DMS79 (cell line): Measurements from ENCODE around the gene TFAP2A.

Source experiments
- DNase-seq: peaks from one replicate; lab custom pipeline; 2025; lab: John Stamatoyannopoulos, UW

Gene TFAP2A

DNA sequence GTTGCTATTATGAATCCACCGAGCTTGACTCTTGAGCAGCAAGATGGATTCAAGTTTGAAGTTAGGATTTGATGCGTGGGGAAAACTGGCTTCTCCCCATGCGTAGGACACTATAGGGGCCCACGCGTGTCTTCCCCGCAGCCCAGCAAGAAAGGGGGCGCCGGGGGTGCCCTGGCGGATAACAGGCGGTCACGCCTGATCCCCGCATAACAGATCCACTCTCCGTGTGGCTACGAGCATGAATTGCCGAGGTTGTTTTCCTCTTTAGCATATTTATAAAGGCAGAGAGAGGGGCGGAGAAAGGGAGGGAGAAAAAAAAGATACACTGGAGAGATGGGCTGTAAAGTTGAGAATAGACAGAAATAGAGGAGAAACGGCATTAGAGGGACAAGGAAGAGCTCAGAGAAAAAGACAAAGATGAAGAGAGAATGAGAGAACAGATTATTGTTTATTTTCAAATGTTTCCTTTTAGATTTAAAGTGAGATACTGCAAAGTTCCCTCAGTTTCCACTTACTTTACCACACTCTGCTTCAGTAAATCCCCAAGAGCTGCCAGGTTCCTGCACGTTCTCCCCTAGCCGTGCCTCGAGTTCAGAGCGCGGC lies 32.0 kb downstream of the TFAP2A start:
- no peak for DNase-seq

DNA sequence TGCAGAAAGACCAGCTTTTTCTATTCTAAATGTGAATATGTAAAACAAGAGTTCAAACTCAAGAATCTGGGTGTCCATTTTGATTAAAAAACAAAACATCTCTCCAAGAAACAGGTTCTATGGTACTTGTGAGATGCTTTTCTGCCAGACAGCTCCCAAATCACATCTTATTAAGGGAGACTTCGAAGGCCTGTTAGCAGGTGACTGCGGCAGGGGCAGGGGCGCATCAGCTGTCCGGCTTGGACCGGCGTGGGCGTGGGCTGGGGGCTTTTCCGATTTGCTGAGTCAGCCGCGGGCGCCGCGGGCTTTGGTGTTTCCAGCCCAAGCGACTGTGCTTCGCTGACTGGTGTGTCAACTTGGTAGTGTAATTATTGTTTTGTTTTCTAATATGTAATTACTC lies 32.6 kb downstream of the TFAP2A start:
- DNase-seq: no peak

DNA sequence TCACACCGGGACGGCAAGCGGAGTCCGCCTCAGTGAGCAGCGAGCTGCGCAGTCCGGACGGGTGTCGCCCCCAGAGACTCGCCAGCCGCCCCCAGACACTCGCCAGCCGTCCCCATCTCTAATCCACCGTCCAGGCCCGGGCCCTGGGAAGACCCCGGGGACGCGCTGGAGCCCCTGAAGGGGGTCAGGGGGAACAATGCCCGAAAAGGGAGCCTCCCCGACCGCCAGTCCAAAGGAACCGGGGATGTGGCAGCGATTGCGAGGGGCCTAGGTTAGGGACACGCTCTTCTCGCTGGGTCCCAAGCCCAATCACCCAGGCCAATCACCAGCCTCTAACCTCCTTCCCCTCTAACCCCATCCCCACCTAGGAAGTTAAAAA lies 33.1 kb downstream of the TFAP2A start:
- no peak for DNase-seq

DNA sequence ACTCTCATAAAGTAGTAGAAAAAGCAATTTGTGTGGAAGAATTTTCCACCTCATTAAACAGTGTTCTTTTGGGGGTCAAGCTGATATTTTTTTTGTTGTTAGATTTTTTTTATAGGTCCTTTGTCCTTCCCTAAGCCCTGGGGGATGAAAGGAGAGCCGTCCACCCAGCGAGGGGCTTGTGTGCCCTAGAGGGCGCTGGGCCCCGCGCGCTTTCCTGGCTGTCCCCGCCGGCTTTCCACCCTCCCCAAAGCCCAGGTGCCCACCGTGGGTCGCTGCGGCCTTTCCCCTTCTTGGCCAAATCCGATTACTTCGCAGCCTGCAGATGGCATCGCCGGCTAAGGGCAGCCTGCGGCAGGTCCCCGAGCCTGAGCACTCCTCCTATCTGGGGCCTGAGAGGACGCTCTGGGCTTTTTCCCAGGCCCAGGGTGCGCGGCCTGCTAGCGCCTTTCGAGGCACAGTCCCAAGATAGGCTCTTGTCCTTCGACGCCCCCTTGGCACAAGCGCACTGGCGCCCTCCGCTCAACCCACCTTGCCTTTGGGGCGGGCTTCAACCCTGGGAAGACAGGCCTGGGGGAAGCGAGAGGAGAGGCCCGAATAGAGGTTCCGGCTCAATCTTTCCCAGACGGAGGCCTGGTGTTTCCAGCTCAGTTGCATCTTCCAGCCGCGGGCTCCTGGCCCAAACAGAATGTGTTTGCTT lies 33.6 kb downstream of the TFAP2A start:
- DNase-seq: no peak

DNA sequence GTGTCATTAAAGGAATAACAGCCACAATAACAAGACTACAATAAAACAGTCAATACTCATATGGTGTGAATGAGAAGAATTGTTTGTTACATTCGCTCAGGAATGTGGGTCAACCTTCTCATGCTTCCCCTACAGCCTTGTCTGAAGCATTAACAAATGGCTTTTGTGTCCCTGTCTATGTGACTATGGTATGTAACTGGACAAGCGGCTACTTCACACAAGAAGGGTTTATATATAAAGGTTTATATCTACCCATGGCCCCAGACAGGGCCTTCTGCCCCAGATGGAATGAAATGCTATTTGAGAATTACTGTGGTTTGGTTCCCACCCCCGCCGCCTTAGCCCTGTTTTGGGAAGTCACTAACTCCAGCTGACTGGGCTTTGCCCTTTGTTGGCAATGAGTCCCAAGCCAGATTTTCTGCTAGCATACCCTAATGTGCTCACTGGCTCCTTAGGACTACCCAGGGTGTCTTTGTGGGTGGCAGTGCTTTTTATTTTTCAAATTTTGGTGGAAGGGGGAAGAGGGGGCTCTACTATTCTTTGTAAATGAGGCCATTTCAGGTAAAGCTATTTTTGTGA lies 39.4 kb downstream of the TFAP2A start:
- DNase-seq: no peak

DNA sequence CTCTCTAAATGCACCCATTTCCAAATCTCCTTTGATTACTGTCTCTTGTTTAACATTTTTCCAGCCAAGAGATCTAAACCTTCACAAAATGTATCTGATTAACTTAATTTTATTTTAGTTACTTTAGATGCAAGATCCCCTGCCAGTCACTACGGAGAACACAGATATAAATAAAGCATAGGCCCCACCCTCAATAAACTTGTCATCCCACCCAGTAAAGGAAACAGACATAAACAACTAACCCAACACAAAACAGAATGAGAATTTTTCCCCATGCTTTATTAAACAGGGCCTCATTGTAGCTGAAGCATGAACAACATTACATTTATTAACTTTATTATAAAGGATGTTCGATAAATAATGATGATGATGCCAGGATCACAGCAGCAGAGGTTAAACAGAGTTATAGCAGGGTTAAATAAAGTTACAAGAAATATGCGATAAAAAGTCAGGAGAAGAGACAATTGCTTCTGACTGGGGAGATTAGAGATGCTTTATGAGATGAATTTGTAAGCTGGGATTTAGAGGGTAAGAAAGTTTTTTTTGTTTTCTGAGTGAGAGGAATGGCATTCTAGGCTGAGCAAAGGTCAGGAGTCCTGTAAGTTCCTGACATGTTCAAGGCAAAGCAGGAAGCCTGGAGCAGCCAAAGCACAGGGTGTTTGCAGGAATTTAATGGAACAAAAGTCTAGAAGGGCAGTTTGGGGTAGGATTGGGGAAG lies 41.1 kb downstream of the TFAP2A start:
- DNase-seq: no peak

DNA sequence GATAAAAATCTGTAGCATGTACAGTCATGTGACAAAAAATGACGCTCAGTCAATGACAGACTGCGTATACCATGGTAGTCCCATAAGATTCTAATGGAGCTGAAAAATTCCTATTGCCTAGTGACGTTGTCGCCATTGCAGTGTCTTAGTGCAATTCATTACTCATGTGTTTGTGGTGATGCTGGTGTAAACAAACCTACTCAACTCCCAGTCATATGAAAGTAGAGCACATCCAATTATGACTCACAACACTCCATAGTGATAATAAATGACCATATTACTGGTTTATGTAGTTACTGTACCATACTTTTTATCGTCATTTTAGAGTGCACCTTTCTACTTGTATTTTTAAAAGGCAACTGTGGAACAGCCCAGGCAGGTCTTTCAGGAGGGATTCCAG lies 45.0 kb downstream of the TFAP2A start:
- no peak for DNase-seq

DNA sequence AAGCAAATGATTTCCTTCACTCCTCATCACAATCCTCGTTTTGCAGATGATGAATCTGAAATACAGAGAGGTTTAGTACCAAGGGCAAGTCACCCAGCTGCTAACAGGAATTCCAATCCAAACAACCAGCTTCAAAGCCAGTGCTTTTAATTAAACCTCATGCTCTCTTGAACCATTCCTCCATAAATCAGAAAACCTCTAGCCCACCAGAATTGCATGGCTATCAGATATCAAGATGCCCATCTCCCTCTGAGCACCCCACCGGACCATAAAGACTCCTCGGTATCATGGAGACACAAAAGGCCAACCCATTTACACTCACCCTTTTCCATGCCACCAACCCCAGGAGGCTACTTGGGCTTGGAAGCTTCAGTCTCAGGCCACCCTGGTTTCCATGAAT lies 46.0 kb downstream of the TFAP2A start:
- DNase-seq: no peak

DNA sequence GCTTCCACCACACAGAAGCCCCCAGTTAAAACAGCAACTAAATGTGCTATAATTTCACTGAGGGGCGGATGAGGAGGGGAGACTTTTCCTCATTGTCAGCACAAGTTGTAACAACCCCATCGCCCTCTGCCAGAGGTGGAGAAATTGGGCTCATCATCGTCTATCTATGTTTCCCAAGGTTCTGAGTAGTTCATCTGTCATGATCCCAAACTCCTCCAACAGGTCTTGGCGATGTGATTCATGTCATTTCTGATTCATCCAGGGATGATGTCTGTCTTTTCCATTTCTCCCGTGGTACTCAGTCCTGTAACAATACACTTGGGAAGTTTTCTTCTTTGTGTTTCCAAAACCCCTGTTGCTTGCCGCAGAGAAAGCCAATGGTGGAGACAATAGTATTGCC lies 51.0 kb downstream of the TFAP2A start:
- no peak for DNase-seq

DNA sequence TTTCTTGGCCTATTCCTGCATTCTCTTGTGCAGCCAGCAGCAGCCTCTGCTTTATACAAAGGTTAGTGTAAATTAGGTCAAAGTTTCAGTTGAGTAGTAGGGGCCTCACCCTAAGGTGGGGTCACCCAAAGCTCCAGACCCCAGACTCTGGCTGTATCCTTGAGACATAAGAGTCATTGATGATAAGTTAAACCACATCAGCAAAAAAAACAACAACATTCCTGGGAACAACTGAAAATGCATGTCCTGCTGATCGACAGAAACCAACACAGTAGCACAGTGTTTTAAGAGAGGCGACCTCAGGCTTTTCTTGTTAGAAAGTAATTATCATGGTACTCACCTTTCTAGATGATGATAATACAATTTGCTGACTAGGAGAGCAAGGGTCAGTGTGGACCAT lies 52.6 kb downstream of the TFAP2A start:
- DNase-seq: no peak

DNA sequence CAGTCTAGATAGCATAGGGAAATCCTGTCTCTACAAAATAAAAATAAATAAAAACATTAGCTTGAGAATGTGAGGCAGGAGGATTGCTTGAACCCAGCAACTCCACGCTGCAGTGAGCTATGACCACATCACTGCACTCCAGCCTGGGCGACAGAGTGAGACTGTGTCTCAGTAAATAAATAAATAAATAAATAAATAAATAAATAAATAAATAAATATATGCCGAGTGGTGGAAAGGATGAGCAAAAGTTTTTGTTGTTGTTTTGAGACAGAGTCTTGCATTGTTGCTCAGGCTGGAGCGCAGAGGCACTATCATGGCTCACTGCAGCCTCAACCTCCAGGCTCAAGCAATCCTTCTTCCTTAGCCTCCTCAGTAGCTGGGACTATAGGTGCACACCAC lies 53.4 kb downstream of the TFAP2A start:
- DNase-seq: no peak

DNA sequence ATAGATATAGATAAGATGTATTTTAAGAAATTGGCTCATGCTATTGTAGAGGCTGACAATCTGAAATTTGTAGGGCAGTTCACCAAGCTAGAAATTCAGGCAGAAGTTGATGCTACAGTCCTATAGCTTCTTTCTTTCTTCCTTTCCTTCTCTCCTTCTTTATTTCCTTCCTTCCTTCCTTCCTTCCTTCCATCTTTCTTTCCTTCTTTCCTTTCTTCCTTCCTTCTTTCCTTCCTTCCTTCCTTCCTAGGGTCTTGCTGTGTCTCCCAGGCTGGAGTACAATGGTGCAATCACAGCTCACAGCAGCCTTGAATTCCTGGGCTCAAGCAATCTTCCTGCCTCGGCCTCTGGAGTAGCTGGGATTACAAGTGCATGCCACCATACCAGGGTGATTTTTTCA lies 55.3 kb downstream of the TFAP2A start:
- no peak for DNase-seq

DNA sequence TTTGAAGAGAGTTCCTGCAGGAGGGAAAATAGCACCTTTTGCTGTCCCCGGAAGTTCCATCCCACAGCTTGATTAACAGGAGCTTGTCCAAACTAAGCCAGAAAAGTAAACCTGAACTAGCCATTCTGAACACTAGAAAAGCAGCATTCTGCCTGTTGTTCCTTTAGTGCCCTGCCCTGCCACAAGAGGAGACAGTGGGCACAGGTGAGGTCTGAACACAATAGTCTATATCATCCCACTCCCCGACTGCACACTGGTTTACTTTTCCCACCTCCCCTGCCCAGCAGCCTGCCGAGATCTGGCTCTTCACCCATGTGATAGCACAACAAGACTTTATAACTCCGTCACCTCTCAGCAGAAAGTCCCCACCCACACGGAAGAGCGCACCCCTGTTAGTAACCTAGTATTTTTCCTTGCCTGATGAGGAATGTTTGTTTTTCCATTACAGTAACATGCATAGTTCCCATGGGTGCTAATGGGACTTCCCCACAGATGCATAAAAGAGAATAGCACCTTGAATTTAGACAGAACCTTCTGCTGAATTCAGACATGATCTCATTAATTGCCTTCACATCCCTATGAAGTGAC lies 59.7 kb downstream of the TFAP2A start:
- no peak for DNase-seq

DNA sequence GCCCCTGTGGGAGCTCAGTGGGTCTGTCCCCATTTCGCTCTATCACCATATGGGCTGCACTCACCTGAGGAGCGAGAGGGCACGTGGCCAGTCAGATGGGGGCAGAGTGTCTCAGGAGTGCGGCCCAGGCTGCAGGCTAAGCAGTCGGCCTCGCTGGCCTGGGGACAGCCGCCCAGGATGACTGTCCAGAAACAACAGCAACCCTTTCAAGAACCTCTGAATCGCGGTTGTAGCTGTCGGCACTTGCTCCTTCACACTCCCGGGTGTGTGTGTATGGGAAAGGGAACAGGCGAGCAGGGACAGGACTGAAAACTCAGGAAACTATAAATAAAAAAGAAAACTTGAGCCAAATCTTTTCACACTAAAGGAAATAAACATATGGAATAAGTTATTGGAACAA lies 63.1 kb downstream of the TFAP2A start:
- DNase-seq: no peak

DNA sequence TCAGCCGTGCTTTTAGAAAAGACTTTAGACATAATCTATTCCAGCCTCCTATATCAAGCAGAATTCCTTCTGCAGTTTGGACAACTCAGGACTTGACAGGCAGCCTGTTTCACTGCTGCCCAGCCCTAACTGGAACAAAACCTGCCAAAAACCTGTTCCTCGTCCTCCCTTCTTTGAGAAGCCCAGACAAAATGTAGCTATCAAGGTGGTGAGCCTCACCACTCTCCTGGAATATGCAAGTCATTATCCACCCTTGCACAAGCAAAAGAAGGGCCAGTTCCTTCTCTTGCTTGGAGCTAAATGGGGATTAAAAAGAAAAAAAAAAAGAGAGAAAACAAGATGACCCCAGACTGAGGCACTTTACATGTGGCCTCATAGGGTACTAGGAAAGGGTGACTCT lies 64.2 kb downstream of the TFAP2A start:
- no peak for DNase-seq

DNA sequence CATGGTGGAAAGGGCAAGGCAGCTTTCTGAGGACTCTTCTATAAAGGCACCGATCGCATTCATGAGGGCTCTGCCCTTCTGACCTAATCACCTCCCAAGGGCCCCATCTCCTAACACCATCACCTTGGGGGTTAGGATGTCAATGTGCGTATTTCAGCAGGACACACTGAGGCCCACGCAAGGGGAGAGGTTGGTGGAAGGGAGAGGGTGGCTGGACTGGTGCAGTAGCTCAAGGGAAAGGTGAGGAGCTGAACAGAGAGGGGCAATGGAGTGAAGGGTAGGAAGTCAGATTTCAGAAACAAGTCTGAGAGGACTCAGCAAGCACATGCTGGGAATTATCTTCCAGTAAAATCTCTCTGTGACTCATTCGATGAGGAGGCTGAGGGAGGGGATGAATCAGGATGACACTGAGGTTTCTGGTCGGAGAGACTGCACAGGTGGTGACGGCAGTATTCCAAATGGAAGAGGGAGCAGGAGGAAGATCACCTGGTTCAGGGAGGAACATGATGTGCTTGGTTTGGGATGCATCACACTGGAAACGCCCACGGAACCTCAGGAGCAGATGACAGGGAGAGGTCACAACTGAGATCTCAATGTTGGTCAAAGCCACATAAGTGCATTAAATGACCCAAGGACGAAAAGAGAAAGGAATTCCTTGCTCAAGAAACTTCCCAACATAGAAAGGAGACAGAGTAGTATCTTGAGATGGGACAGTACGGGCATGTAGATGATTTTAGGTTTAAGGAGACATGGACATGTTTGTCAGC lies 67.1 kb downstream of the TFAP2A start:
- DNase-seq: no peak
